ENCODE data around the gene RSPO3.

Gene RSPO3

GRCh38 chr6:127078669-127079068 is 39.8 kb upstream of the RSPO3 start:
- Histone ChIP-seq H3K4me1 (ENCODE audit: control insufficient read depth, insufficient read depth, low read length) (no peaks in the 10 kb centered on the region), H3K27ac (ENCODE audit: extremely low read depth, low read depth, low read length) (no peak overlapping the region), H3K4me3 (ENCODE audit: low read depth, low read length) (no peak overlapping the region), H3K9me3 (ENCODE audit: control insufficient read depth, insufficient read depth, low read depth, low read length) (no peaks in the 10 kb centered on the region), H3K36me3 (ENCODE audit: control insufficient read depth in 2 of 2, insufficient read depth in 1 of 2, low read length in 2 of 2) (no peaks in the 10 kb centered on the region)
- ChIA-PET CTCF (interaction anchor here (0.5 kb wide), 1 partner anchor 66 kb away, joined by 3 read pairs; no protein-coding TSS in a partner anchor), POLR2A (no interaction called here)
- TF ChIP-seq ZNF302 (tag by site-specific recombination; IDR thresholded peaks at IDR 0.05; ENCODE audit: low read depth): no peak

DNA sequence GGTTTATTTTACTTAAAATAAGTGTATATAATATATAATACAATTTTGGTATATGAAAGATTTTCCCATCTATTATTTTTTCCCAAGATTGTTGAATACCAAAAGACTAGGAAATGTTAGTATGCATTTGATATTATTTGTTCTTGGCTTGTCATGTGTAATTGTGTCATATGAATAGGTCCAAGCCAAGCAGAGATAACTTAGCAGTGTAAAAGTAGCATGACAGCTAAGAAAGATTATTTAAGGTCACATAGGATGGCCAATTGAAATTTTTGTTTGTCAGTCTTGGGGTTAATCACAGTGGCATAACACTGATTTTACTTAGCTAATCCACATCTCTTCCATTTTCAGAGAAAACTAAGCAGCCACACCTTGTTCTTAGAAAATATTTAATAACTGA is 38.8 kb upstream of the RSPO3 start:
- H3K9me3 ChIP-seq (ENCODE audit: control insufficient read depth, insufficient read depth, low read depth, low read length): no peaks in the 10 kb centered on the region
- no peak overlapping the region for H3K27ac ChIP-seq (ENCODE audit: extremely low read depth, low read depth, low read length)
- ChIA-PET CTCF (no interaction called here), POLR2A (no interaction called here)
- no peaks in the 10 kb centered on the region for H3K4me1 ChIP-seq (ENCODE audit: control insufficient read depth, insufficient read depth, low read length)
- no peaks in the 10 kb centered on the region for H3K36me3 ChIP-seq (ENCODE audit: control insufficient read depth in 2 of 2, insufficient read depth in 1 of 2, low read length in 2 of 2)
- H3K4me3 ChIP-seq (ENCODE audit: low read depth, low read length): no peak overlapping the region
- TF ChIP-seq WT1 (tag by site-specific recombination; IDR thresholded peaks at IDR 0.05) (no peak), ZNF645 (tag by site-specific recombination; IDR thresholded peaks at IDR 0.05) (no peak), TSHZ1 (tag by site-specific recombination; IDR thresholded peaks at IDR 0.05; ENCODE audit: borderline replicate concordance) (no peak), AEBP2 (tag by site-specific recombination; IDR thresholded peaks at IDR 0.05; ENCODE audit: borderline replicate concordance) (no peak), MYNN (tag by site-specific recombination; IDR thresholded peaks at IDR 0.05; ENCODE audit: borderline replicate concordance) (no peak), KLF8 (tag by site-specific recombination; IDR thresholded peaks at IDR 0.05) (no peak), ZNF354C (tag by site-specific recombination; IDR thresholded peaks at IDR 0.05; ENCODE audit: borderline replicate concordance, low read depth) (no peak), ZNF555 (tag by site-specific recombination; conservative IDR thresholded peaks at IDR 0.05) (no peak), ZFHX2 (tag by site-specific recombination; conservative IDR thresholded peaks at IDR 0.05) (no peak), ZNF544 (tag by site-specific recombination; IDR thresholded peaks at IDR 0.05) (no peak)
- TF ChIP-seq, protein P1, sequence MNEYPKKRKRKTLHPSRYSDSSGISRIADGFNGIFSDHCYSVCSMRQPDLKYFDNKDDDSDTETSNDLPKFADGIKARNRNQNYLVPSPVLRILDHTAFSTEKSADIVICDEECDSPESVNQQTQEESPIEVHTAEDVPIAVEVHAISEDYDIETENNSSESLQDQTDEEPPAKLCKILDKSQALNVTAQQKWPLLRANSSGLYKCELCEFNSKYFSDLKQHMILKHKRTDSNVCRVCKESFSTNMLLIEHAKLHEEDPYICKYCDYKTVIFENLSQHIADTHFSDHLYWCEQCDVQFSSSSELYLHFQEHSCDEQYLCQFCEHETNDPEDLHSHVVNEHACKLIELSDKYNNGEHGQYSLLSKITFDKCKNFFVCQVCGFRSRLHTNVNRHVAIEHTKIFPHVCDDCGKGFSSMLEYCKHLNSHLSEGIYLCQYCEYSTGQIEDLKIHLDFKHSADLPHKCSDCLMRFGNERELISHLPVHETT (tag by site-specific recombination; IDR thresholded peaks at IDR 0.05): no peak
- TF ChIP-seq, protein P2, sequence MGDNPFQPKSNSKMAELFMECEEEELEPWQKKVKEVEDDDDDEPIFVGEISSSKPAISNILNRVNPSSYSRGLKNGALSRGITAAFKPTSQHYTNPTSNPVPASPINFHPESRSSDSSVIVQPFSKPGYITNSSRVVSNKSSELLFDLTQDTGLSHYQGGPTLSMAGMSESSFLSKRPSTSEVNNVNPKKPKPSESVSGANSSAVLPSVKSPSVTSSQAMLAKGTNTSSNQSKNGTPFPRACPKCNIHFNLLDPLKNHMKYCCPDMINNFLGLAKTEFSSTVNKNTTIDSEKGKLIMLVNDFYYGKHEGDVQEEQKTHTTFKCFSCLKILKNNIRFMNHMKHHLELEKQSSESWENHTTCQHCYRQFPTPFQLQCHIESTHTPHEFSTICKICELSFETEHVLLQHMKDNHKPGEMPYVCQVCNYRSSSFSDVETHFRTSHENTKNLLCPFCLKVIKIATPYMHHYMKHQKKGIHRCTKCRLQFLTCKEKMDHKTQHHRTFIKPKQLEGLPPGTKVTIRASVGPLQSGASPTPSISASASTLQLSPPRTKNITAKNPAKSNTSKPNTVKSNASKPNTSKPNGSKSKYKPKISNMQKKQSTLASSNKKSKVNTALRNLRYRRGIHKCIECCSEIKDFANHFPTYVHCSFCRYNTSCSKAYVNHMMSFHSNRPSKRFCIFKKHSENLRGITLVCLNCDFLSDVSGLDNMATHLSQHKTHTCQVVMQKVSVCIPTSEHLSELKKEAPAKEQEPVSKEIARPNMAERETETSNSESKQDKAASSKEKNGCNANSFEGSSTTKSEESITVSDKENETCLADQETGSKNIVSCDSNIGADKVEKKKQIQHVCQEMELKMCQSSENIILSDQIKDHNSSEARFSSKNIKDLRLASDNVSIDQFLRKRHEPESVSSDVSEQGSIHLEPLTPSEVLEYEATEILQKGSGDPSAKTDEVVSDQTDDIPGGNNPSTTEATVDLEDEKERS (tag by site-specific recombination; IDR thresholded peaks at IDR 0.05): no peak

All from HEK293 (cell line).